22Rv1 (cell line): ENCODE results near the gene GART.

Source experiments
- CTCF ChIP-seq: fragments of 450-650 bp; IDR thresholded peaks from 2 replicates; pipeline ENCODE4 v1.5.1; 2017; ENCODE audit warnings: mild to moderate bottlenecking
- ZFX ChIP-seq: fragments of 450-650 bp; IDR thresholded peaks from 2 replicates; pipeline ENCODE4 v1.6.1; 2017; ENCODE audit warnings: antibody characterized with exemption, borderline replicate concordance

DNA sequence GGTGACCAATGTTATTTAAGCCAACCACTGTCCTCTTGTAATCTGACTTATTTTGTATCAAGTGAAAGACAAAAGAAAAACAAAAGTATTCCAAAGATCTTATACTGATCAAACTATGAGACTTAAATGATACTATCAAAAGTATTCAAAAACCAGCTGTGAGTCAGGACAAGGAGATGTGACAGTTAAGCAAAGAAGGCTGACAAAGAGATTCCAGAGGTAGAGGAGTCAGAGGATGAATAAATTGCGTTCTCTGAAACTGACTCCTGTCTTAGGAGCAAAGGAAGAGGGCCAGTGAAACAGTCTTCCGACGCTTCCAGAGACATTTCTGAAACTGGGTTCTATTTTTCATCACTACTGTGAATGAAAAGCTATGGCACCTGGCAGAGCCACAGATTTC lies 83.1 kb downstream of the GART start:
- TF ChIP-seq CTCF, result no peak
- TF ChIP-seq ZFX, result no peak
